IMR-90 (cell line): Measurements from ENCODE around the gene CACNB2. TPM values are rescaled to one million over a fixed set of nuclear protein-coding genes. Genes with fewer than 3 reads are reported as not detected.

ENCODE experiments used
- ATAC-seq: fragments of 200-7000 bp; cut with Tn5 transposase; 2 replicates; pipeline ENCODE4 v1.9.1; 2020; ENCODE audit warnings: low read depth, mild to moderate bottlenecking, moderate library complexity
- BruUV-seq: library from RNA; stranded (reverse); fragments of 400-500 nt; replicated peaks from 2 replicates; lab custom pipeline; 2021; lab: Mats Ljungman, UMichigan
- CTCF ChIA-PET: fragments of 300-600 bp; formaldehyde crosslinking; extraction: SDS; loops from one replicate; lab custom pipeline; 2021; ENCODE audit warnings: antibody characterized with exemption; lab: Yijun Ruan, JAX
- POLR2A ChIA-PET: fragments of 300-600 bp; sonication (Branson Sonifier 250); formaldehyde crosslinking; loops from one replicate; lab custom pipeline; 2022; ENCODE audit warnings: antibody characterized with exemption; ENCODE audit not compliant: unreplicated experiment; lab: Charles Lee
- DNase-seq: peaks from one replicate; pipeline ENCODE4 v3.0.0; 2013
- H2AFZ ChIP-seq: replicated peaks from 2 replicates; pipeline ENCODE3; 2013; ENCODE audit warnings: low read length, mild to moderate bottlenecking; ENCODE audit not compliant: poor library complexity
- H2AK5ac ChIP-seq: 2 replicates; pipeline ENCODE4 v1.6.1; 2013; ENCODE audit warnings: low read depth, low read length, inconsistent platforms
- H2AK9ac ChIP-seq: replicated peaks from 2 replicates; pipeline ENCODE3; 2013; ENCODE audit warnings: mild to moderate bottlenecking, low read depth, low read length, moderate library complexity; ENCODE audit not compliant: poor library complexity
- H2BK120ac ChIP-seq: 2 replicates; pipeline ENCODE4 v1.6.1; 2013; ENCODE audit warnings: low read depth, low read length, inconsistent platforms
- H2BK15ac ChIP-seq: 3 replicates; pipeline ENCODE4 v1.6.1; 2013; ENCODE audit warnings: low read depth, low read length, inconsistent platforms
- H2BK20ac ChIP-seq: 2 replicates; pipeline ENCODE4 v1.6.1; 2013; ENCODE audit warnings: low read depth, mild to moderate bottlenecking, inconsistent platforms, low read length, moderate library complexity
- H2BK5ac ChIP-seq: 2 replicates; pipeline ENCODE4 v1.6.1; 2013; ENCODE audit warnings: mild to moderate bottlenecking, low read depth, low read length, inconsistent platforms; ENCODE audit not compliant: poor library complexity, severe bottlenecking
- H3K14ac ChIP-seq: replicated peaks from 2 replicates; pipeline ENCODE4 v1.6.1; 2013; ENCODE audit warnings: low read depth, low read length, inconsistent platforms
- H3K18ac ChIP-seq: 2 replicates; pipeline ENCODE4 v1.6.1; 2013; ENCODE audit warnings: low read depth, low read length, control low read depth
- H3K23ac ChIP-seq: 2 replicates; pipeline ENCODE4 v1.6.1; 2013; ENCODE audit warnings: low read depth, low read length, inconsistent platforms
- H3K27ac ChIP-seq: 2 replicates; pipeline ENCODE4 v1.5.1; 2013; ENCODE audit warnings: mild to moderate bottlenecking, control low read depth, low read length; ENCODE audit not compliant: insufficient read depth
- H3K27me3 ChIP-seq: 2 replicates; pipeline ENCODE4 v1.6.1; 2013; ENCODE audit warnings: low read length; ENCODE audit not compliant: control insufficient read depth, insufficient read depth
- H3K36me3 ChIP-seq: 2 replicates; pipeline ENCODE4 v1.6.1; 2013; ENCODE audit warnings: low read length, mixed read lengths; ENCODE audit not compliant: control insufficient read depth, insufficient read depth
- H3K4ac ChIP-seq: 2 replicates; pipeline ENCODE4 v1.6.1; 2013; ENCODE audit warnings: low read depth, low read length, inconsistent platforms
- H3K4me1 ChIP-seq: 2 replicates; pipeline ENCODE4 v1.6.1; 2013; ENCODE audit warnings: low read length, mixed read lengths; ENCODE audit not compliant: control insufficient read depth, insufficient read depth
- H3K4me2 ChIP-seq: 2 replicates; pipeline ENCODE4 v1.6.1; 2013; ENCODE audit warnings: low read depth, mild to moderate bottlenecking, control low read depth, low read length, moderate library complexity
- H3K4me3 ChIP-seq: 2 replicates; pipeline ENCODE4 v1.5.1; 2013; ENCODE audit warnings: low read depth, mild to moderate bottlenecking, control low read depth, low read length, moderate library complexity; ENCODE audit not compliant: insufficient read depth
- H3K56ac ChIP-seq: 2 replicates; pipeline ENCODE4 v1.6.1; 2013; ENCODE audit warnings: low read length, inconsistent platforms; ENCODE audit not compliant: insufficient read depth; ENCODE audit errors: extremely low read depth
- H3K79me1 ChIP-seq, 2 experiments: 2 replicates each; pipeline ENCODE4 v1.6.1; 2013; ENCODE audit warnings: low read length in 2 of 2, inconsistent platforms in 1 of 2, low read depth in 1 of 2
- H3K9ac ChIP-seq: 2 replicates; pipeline ENCODE4 v1.6.1; 2013; ENCODE audit warnings: low read depth, low read length, control low read depth
- H3K9me1 ChIP-seq: 2 replicates; pipeline ENCODE4 v1.6.1; 2013; ENCODE audit warnings: low read length, inconsistent platforms; ENCODE audit not compliant: insufficient read depth
- H3K9me3 ChIP-seq: 2 replicates; pipeline ENCODE4 v1.6.1; 2013; ENCODE audit warnings: low read length; ENCODE audit not compliant: control insufficient read depth, insufficient read depth
- H4K20me1 ChIP-seq: 2 replicates; pipeline ENCODE4 v1.6.1; 2013; ENCODE audit warnings: low read length, inconsistent platforms; ENCODE audit not compliant: insufficient read depth
- H4K5ac ChIP-seq: 2 replicates; pipeline ENCODE4 v1.6.1; 2013; ENCODE audit warnings: mild to moderate bottlenecking, low read depth, low read length, control low read depth
- H4K8ac ChIP-seq, 2 experiments: 2 replicates each; pipeline ENCODE4 v1.6.1; 2013; ENCODE audit warnings: low read depth in 2 of 2, low read length in 2 of 2, control low read depth in 1 of 2, inconsistent platforms in 1 of 2
- H4K91ac ChIP-seq: 2 replicates; pipeline ENCODE4 v1.6.1; 2013; ENCODE audit warnings: low read depth, low read length, inconsistent platforms; ENCODE audit not compliant: insufficient read depth
- CHD1 ChIP-seq: IDR thresholded peaks from 2 replicates; pipeline ENCODE4 v1.6.1; 2012; ENCODE audit warnings: low read depth, low read length, improper control_type of control experiment
- FOS ChIP-seq: fragments of 150-350 bp; IDR thresholded peaks from 2 replicates; pipeline ENCODE4 v1.6.1; 2016; ENCODE audit warnings: low read depth, low read length
- RAD21 ChIP-seq: IDR thresholded peaks from 2 replicates; pipeline ENCODE4 v1.6.1; 2012; ENCODE audit warnings: low read length, improper control_type of control experiment
- RFX5 ChIP-seq: IDR thresholded peaks from 2 replicates; pipeline ENCODE4 v1.8.0; 2012; ENCODE audit warnings: low read depth, mild to moderate bottlenecking, low read length, moderate library complexity
- USF2 ChIP-seq: fragments of 150-350 bp; IDR thresholded peaks from 2 replicates; pipeline ENCODE4 v1.6.1; 2017; ENCODE audit warnings: mild to moderate bottlenecking, antibody characterized with exemption, low read length, low read depth
- WGBS, 2 experiments: methylation state at CpG; one replicate each; pipeline versions ENCODE4 v1.1.5 to v1.1.7; 2013; ENCODE audit warnings: missing lambda C conversion rate in 2 of 2; ENCODE audit not compliant: insufficient read length in 1 of 2; ENCODE audit errors: extremely low coverage in 2 of 2; 5-methylcytosine and 5-hydroxymethylcytosine counted together
- dilution Hi-C: fragments of 300-500 bp; cut with HindIII; formaldehyde crosslinking; loops from one replicate; pipeline ENCODE4 v1.14.3; 2018; ENCODE audit warnings: low sequenced_read_pairs; ENCODE audit not compliant: unreplicated experiment
- in situ Hi-C: fragments of 300-500 bp; cut with MboI; formaldehyde crosslinking; loops from 3 replicates; pipeline ENCODE4 v1.14.3; 2019; ENCODE audit warnings: low sequenced_read_pairs, inconsistent platforms, mixed read lengths
- intact Hi-C: fragments of 100-400 bp; cut with micrococcal nuclease; formaldehyde crosslinking; loops from 2 replicates; pipeline ENCODE4 v1.10.0; 2022
- polyA plus RNA-seq, 3 experiments: library from polyadenylated mRNA; depleted of rRNA; stranded (reverse); fragments of >200 nt; gene quantifications; 2 replicates each; pipeline ENCODE4 v1.2.3, GENCODE V29; 2012; ENCODE audit warnings: low replicate concordance in 1 of 3
- total RNA-seq: library from RNA; depleted of rRNA; stranded (reverse); fragments of >200 nt; gene quantifications from 2 replicates; pipeline ENCODE4 v1.2.3, GENCODE V29; 2012

CACNB2 gene
- total and polyA plus RNA-seq, 2 of the 4 experiments (the other 2 are of a cell fraction): 0.36 TPM

GRCh38 chr10:18490755-18491154 is 350.5 kb downstream of the CACNB2 start:
- CTCF ChIA-PET: no interaction called here
- Histone ChIP-seq H3K4me1 (no peaks in the 10 kb centered on the region), H3K9ac (no peak overlapping the region), H3K4me3 (no peak overlapping the region), H3K56ac (no peak overlapping the region), H4K20me1 (no peaks in the 10 kb centered on the region), H2BK15ac (no peak overlapping the region), H2AK9ac (no peak overlapping the region), H3K23ac (no peak overlapping the region), H2BK120ac (no peak overlapping the region), H2AK5ac (no peak overlapping the region), H3K18ac (no peak overlapping the region), H3K9me1 (no peaks in the 10 kb centered on the region), H3K27ac (no peak overlapping the region), H3K36me3 (no peaks in the 10 kb centered on the region), H4K8ac (no peak overlapping the region), H2BK5ac (no peak overlapping the region), H3K27me3 (no peaks in the 10 kb centered on the region), H3K4me2 (no peak overlapping the region), H4K91ac (no peak overlapping the region), H2BK20ac (no peak overlapping the region), H2AFZ (no peak overlapping the region), H3K9me3 (no peaks in the 10 kb centered on the region), H3K14ac (no peak overlapping the region), H3K79me1 (no peaks in the 10 kb centered on the region), H4K5ac (no peak overlapping the region), H3K4ac (no peak overlapping the region)
- no peak for DNase-seq
- TF ChIP-seq FOS (no peak), CHD1 (no peak), USF2 (no peak), RAD21 (no peak), RFX5 (no peak)
- dilution Hi-C loops: no loop called here
- intact Hi-C loops: no loop called here
- ATAC-seq: no peak
- no TSS peak for BruUV-seq
- POLR2A ChIA-PET: no interaction called here
- in situ Hi-C loops: no loop called here
- no CpG with 5 or more reads among the region's 4 CpGs for WGBS, 2 experiments
